GM15510 (cell line): Measurements from ENCODE around the gene TBX6.

Experiments
- POLR2A ChIP-seq: IDR thresholded peaks from 3 replicates; pipeline ENCODE4 v1.6.1; 2011; ENCODE audit warnings: borderline replicate concordance; ENCODE audit not compliant: insufficient read length; ENCODE audit errors: extremely low read depth

TBX6 gene

GRCh38 chr16:30095166-30096078 lies 3.7 kb upstream of the TBX6 start:
- TF ChIP-seq POLR2A: no peak

- no peak for TF ChIP-seq POLR2A
These were observed 2.9 kb upstream of the TBX6 start for GRCh38 chr16:30094541-30095165.

DNA sequence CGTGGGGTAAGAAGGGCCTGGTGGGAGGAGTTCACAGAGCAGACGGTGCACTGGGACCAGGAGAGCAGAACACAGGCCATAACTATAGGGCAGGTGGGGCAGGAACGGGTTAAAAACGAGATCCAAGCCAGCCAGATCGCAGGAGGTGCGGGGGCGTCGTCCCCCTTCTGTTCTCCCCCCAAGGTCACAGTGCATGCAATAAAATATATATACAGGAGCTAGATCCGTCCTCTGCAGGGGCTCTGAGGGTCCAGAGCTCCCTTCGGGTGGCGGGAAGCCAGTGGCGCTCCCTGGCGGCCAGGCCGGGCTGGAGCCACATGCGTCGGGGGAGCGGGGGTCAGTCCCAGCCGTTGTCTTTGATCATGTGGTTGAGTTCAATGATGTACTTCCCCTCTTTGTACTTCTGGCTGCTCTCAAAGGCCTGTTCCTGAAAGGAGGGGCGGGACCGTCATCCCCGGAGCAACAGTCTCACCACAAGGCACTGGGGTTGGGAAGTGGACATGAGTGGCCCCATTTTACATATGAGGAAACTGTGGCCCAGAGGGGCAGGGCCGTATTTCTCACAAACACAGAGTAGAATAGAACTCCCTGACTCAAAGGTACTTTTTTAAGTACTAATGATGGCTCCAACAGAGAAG lies 768 bp upstream of the TBX6 start:
- TF ChIP-seq POLR2A: peak; percentile 40

DNA sequence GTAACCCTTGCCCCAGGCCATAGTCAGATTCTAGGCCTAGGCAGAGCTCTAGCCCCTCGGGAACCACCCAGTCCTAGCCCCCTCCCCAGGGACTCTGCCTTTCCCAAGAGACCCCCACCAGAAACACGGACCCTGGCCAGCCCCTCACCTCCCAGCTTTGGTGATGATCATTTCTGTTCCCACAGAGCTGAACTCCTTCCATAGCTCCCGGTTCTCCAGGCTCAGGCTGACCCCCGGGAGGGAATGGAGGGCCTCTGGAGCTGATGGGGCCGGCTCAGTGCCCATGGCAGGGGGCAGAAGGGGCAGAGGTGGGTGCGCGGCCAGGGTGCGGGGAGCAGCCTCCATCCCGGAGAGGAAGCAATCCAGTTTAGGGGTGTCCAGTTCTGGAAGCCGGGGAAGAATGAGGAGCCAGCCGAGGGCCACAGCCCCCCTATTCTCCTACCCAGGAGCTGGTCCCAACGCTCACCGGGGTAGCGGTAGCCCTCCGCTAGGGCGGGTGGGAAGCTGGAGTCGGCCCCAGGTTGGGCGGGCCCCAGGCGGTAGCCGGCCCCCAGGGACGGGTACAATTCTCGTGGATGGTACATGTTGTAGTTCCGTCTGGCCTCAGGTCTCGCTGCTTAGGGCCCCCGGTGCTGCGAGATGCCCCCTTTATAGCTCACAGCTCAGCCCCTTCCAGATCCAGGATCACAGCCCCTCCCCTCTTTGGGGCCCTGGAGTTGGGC lies 953 bp downstream of the TBX6 start:
- no peak for TF ChIP-seq POLR2A

GRCh38 chr16:30088832-30089624 lies 2.7 kb downstream of the TBX6 start:
- TF ChIP-seq POLR2A: no peak

DNA sequence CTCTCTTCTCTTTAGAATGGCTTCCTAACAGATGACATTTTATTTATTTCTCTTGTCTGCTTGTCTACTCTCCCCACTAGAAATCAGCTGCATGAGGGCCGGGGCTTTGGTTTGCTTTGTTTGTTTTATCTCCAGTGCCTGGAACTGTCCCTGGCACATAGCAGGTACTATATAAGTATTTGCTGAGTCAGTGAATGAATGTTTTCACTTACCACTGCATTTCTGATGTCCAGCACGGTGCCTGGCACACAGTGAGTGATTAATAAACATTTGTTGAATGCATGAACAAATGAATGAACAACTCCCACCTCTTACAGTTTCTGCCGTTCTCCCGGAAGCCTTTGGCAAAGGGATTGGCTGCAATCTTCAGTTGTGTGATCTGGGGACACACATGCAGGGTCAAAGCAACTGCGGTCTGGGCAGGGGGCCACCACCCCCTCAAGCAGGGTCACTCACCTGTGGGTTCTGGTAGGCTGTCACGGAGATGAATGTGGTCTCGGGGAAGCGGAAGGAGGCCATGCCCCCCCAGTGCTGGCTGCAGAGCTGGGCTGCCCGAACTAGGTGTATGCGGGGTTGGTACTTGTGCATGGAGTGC lies 3.4 kb downstream of the TBX6 start:
- TF ChIP-seq POLR2A: no peak

- TF ChIP-seq POLR2A: no peak
These were observed 4.4 kb downstream of the TBX6 start for GRCh38 chr16:30087181-30087898.

DNA sequence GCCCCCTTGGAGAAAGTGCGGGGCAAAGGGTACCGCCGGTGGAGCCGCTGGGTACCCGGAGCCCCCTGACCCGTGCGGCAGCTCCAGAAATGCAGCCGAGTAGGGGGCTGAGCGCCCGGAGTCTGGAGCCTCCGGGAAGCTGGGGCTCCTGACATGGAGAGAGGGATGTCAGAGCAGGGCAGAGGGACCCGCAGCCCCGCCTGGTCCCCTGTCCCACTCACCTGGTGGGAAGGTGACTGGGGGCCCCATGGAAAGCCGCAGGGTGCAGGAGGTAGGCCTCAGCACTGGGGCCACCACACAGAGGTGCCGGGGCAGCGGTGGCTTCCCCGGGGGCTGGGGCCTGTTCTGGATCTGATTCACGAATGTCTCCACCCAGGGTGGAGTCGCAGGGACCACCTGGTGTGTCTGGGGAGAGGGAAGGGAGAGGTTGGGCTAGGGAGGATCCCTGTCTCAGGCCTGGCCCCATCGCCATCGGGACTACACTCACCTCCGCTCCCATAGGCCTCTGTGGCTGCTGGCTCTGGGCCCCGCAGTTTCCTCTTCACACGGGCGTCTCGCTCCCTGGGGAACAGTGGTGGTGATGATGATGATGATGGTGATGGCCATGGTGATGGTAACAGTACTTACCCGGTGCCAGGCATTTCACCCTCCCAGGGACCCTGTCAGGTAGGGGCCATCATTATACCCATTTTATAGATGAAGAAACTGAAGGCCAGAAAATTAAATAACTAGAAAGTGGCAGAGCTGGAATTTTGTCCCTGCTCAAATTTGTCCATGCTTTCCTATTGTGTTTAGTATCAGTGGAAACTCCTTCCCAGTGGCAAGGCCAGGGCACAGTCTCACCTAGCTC lies 5.2 kb downstream of the TBX6 start:
- no peak for TF ChIP-seq POLR2A

DNA sequence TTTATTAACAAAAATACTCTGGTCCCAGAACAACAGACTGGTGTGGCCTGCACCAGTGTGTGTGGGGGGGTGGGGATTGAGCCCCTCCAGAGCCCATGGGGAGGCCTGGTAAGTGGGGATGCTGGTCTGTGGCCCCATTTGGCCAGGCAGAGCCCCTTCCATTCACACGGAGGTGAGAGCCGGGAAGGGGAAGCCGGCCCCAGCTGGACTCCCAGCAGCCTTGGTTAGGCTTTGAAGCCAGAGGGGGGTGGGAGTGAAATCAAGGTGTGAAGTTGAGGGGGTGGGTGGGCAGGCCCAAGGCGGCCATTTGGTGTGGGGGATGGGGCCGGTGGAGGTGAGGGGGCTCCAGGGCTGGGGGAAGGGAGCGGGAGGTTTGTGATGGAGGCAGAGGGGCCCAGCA lies 5.9 kb downstream of the TBX6 start:
- no peak for TF ChIP-seq POLR2A

DNA sequence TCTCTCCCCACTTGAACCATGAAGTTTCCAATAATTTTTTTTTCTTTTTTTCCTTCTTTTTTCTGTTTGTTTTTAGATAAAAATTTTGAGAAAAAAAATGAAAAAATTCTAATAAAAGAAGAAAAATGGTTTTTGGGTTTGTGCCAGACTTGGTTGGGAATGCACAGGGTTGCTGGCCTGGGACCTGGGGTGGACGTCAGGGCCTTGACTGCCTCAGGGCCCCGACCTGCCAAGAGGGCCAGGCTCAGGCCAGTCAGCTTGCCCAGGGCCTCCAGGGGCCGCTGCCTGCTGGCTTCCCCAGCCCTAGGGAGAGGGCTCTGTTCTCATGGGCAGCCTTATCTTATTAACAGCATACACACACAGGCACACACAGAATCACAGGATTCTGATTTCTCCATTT lies 6.5 kb downstream of the TBX6 start:
- no peak for TF ChIP-seq POLR2A

DNA sequence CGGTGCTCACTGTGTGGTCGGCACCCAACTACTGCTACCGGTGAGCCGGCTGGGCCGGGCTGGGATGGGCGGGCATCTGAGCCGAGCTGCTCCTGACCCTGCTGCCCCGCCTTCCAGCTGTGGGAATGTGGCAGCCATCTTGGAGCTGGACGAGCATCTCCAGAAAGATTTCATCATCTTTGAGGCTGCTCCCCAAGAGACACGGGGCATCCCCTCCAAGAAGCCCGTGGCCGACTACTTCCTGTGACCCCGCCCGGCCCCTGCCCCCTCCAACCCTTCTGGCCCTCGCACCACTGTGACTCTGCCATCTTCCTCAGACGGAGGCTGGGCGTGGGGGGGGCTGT lies 6.9 kb downstream of the TBX6 start:
- no peak for TF ChIP-seq POLR2A

DNA sequence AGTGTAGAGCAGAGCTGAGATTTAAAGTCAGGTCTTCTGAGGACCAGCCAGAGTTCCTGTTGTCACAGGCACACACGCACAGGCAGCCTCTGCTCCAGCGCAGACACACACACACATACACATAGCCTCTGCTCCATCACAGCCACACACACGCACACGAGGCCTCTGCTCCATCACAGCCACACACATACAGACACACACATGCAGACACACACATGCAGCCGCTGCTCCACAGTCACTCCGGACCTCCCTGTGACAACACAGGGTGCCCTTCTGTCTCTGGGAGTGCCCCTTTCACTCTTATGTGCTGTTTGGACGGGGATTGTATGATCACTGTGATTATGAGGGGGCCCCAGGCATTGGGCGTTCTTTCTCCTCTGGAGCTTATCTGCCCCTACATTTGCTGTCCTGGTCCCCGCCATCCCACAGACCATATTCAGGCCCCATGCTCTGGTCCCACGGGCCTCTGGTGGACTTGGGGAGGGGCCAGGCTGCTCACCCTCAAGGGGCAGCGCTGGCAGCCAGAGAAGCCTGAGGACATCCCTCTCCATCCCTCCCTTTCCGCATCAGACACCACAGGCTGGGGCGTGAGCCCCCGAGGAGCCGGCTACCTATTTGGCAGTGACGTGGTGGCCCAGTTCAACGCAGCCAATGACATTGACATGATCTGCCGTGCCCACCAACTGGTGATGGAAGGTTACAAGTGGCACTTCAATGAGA lies 7.5 kb downstream of the TBX6 start:
- no peak for TF ChIP-seq POLR2A
